Pancreas (tissue), 10 donors: ENCODE measurements around the gene HDHD2. TPM values are rescaled to one million over a fixed set of nuclear protein-coding genes. Genes with fewer than 3 reads are reported as not detected.
"Not testable (repeated sequence)": the region's sequence is repeated elsewhere in the genome, so short reads cannot be mapped to it uniquely, and the experiment has no call there.

Source experiments
- ATAC-seq, 4 donors: fragments of 200-7000 bp; cut with Tn5 transposase; one replicate each; pipeline versions ENCODE4 v1.8.0 to v1.9.1; 2020; ENCODE audit warnings: mild to moderate bottlenecking in 4 of 4, moderate library complexity in 4 of 4
- DNase-seq, 6 donors: peaks; one replicate each; pipeline ENCODE4 v3.0.0-alpha.2; 2020
- FAIRE-seq: peaks from 2 replicates; lab custom pipeline; 2012; peaks lifted over from hg19 to GRCh38; lab: Jason Lieb, UNC
- H3K27ac ChIP-seq, 4 donors: fragments of 200-600 bp; sonication (generic); 1 replicate in 3 of 4; 2 replicates in 1 of 4; pipeline versions ENCODE4 v1.5.0 to v1.8.0; 2020
- H3K27me3 ChIP-seq, 4 donors: fragments of 200-600 bp; one replicate each; pipeline ENCODE4 v1.8.0; 2021
- H3K36me3 ChIP-seq, 3 donors: fragments of 200-600 bp; sonication (generic) in 1 of 3; one replicate each; pipeline versions ENCODE4 v1.5.0 to v1.8.0; 2020 to 2021
- H3K4me1 ChIP-seq, 3 donors: fragments of 200-600 bp; one replicate each; pipeline ENCODE4 v1.8.0; 2021
- H3K4me3 ChIP-seq, 4 donors: fragments of 200-600 bp; sonication (generic) in 2 of 4; one replicate each; pipeline versions ENCODE4 v1.5.0 to v1.8.0; 2020 to 2021
- H3K9me3 ChIP-seq, 4 donors: fragments of 200-600 bp; one replicate each; pipeline ENCODE4 v1.8.0; 2021
- CTCF ChIP-seq, 4 donors: fragments of 200-600 bp; sonication (generic) in 3 of 4; IDR thresholded peaks; one replicate each; pipeline versions ENCODE4 v1.5.0 to v1.8.0; 2021; ENCODE audit warnings: antibody characterized with exemption in 4 of 4
- WGBS, 2 donors: extraction: QIAGEN DNeasy Blood & Tissue Kit; methylation state at CpG; one replicate each; pipeline ENCODE4 v1.1.7; 2013; 5-methylcytosine and 5-hydroxymethylcytosine counted together
- intact Hi-C, 3 donors: fragments of 100-400 bp; cut with DNase I; formaldehyde crosslinking; loops; one replicate each; pipeline versions ENCODE4 v1.11.1 to v1.14.2; 2022
- polyA plus RNA-seq, 2 donors: library from polyadenylated mRNA; stranded (reverse); fragments of 200-250 nt; gene quantifications; one replicate each; pipeline ENCODE4 v1.2.3, GENCODE V29; 2013
- total RNA-seq, 6 donors: library from RNA; stranded (reverse); fragmentation: NEBNext Ultra II Directional in 4 of 6; extraction: Animal tissue kit (Norgen Biotek cat#: 25700) in 4 of 6; gene quantifications; one replicate each; pipeline versions ENCODE4 v1.2.1 to v1.2.4, GENCODE V29; 2021 to 2023
- donor health status: healthy with polysubstance abuse.
- donor health status: DM: no; HTN: no; CAD: no; lungs with moderate emphysema.
- donor health status: DM: no; HTN: no; CAD: no.
- donor health status: control.
- donor health status: control.
- donor health status: Bipolar disorder and iron deficiency.
- donor health status: DM: yes; HTN: yes; CAD: no.
- donor health status: DM: no; HTN: no; CAD: no.
- donor health status: DM: no; HTN: no; CAD: no.
- donor health status: DM: yes; HTN: yes; CAD: no.

HDHD2 gene
- total and polyA plus RNA-seq, 8 donors, result 12.7 to 28.0 (median 22.0) TPM

- Histone ChIP-seq H3K4me3 (no peak overlapping the region), H3K27me3 (no peaks in the 10 kb centered on the region), H3K36me3 (no peaks in the 10 kb centered on the region), H3K4me1 (peaks cover 0 to 5% (median 5%) of the 10 kb centered on the region in 3 donors), H3K9me3 (no peaks in the 10 kb centered on the region), H3K27ac (no peak overlapping the region)
- ATAC-seq (peak in 2 of 4 donors; percentile 36 to 40), FAIRE-seq (no peak), DNase-seq (no peak)
- intact Hi-C loops, result no loop called here
- TF ChIP-seq CTCF (IDR thresholded peaks at IDR 0.05), result no peak
- WGBS, 2 donors, result 69 to 74% methylated on average over 5 of the region's 5 CpGs
Measured at GRCh38 chr18:47163241-47163640, 12.9 kb upstream of the HDHD2 start.

GRCh38 chr18:47160256-47160655, 10.0 kb upstream of the HDHD2 start:
- intact Hi-C loops, result no loop called here
- no peaks in the 10 kb centered on the region for H3K36me3 ChIP-seq
- no peak for TF ChIP-seq CTCF (IDR thresholded peaks at IDR 0.05)
- no peaks in the 10 kb centered on the region for H3K9me3 ChIP-seq
- no peak for ATAC-seq
- 97% methylated on average over 5 of the region's 5 CpGs for WGBS, 2 donors
- no peaks in the 10 kb centered on the region for H3K27me3 ChIP-seq
- H3K27ac ChIP-seq, result no peak overlapping the region
- no peak overlapping the region for H3K4me3 ChIP-seq
- no peak for DNase-seq
- H3K4me1 ChIP-seq, result no peaks in the 10 kb centered on the region
- no peak for FAIRE-seq

- H3K27me3 ChIP-seq, FAIRE-seq, H3K27ac ChIP-seq, ATAC-seq, DNase-seq, intact Hi-C loops, H3K4me3 ChIP-seq, H3K9me3 ChIP-seq, H3K36me3 ChIP-seq, H3K4me1 ChIP-seq: not testable (repeated sequence)
- 95 to 96% methylated on average over 16 of the region's 16 CpGs for WGBS, 2 donors
Measured at GRCh38 chr18:47158404-47158803, 8.1 kb upstream of the HDHD2 start.

- intact Hi-C loops, result no loop called here
- no peaks in the 10 kb centered on the region for H3K9me3 ChIP-seq
Measured at GRCh38 chr18:47151439-47151838, 1.1 kb upstream of the HDHD2 start.

GRCh38 chr18:47150824-47151366, 595 bp upstream of the HDHD2 start:
- 2% methylated on average over 13 of the region's 13 CpGs for WGBS, 2 donors
- no peaks in the 10 kb centered on the region for H3K9me3 ChIP-seq
- H3K27ac ChIP-seq, result peak overlapping the region; percentile 67 to 90 (median 85)
- intact Hi-C loops, result no loop called here
- ATAC-seq (peak; percentile 28 to 50 (median 42)), DNase-seq (peak in 2 of 6 donors; percentile 14 to 20), FAIRE-seq (no peak)
- H3K36me3 ChIP-seq, result peaks cover 0 to 5% (median 0%) of the 10 kb centered on the region in 3 donors
- H3K4me1 ChIP-seq, result peaks cover 0 to 14% (median 0%) of the 10 kb centered on the region in 3 donors
- H3K27me3 ChIP-seq, result no peaks in the 10 kb centered on the region
- TF ChIP-seq CTCF (IDR thresholded peaks at IDR 0.05), result no peak
- H3K4me3 ChIP-seq, result peak overlapping the region; percentile 56 to 97 (median 83)

More at GRCh38 chr18:47151439-47151838, 1.1 kb upstream of the HDHD2 start:
- H3K27ac ChIP-seq, result peak overlapping the region in 3 of 4 donors; percentile 82 to 90 (median 88)
- FAIRE-seq (no peak), DNase-seq (no peak), ATAC-seq (no peak)
- peaks cover 0 to 14% (median 0%) of the 10 kb centered on the region in 3 donors for H3K4me1 ChIP-seq
- peaks cover 0 to 5% (median 0%) of the 10 kb centered on the region in 3 donors for H3K36me3 ChIP-seq
- TF ChIP-seq CTCF (IDR thresholded peaks at IDR 0.05), result no peak
- H3K27me3 ChIP-seq, result no peaks in the 10 kb centered on the region
- peak overlapping the region in 2 of 4 donors; percentile 78 to 88 for H3K4me3 ChIP-seq
